HepG2 (cell line): ENCODE measurements around the gene COPS4. TPM values are rescaled to one million over a fixed set of nuclear protein-coding genes. Genes with fewer than 3 reads are reported as not detected.

Experiments used
- BRCA1 ChIP-seq: sonication (generic); formaldehyde crosslinking; IDR thresholded peaks from 2 replicates; pipeline ENCODE4 v1.4.0; 2020; ENCODE audit warnings: missing genetic modification reagents
- ELF1 ChIP-seq: sonication (generic); formaldehyde crosslinking; IDR thresholded peaks from 2 replicates; pipeline ENCODE4 v1.4.0; 2020; ENCODE audit warnings: missing genetic modification reagents
- HMGA1 ChIP-seq: sonication (generic); formaldehyde crosslinking; conservative IDR thresholded peaks from 2 replicates; pipeline ENCODE4 v1.4.0; 2020; ENCODE audit warnings: missing genetic modification reagents
- JUND ChIP-seq: sonication (generic); formaldehyde crosslinking; IDR thresholded peaks from 2 replicates; pipeline ENCODE4 v1.8.0; 2022; ENCODE audit warnings: mild to moderate bottlenecking, missing genetic modification reagents
- NR3C1 ChIP-seq: sonication (generic); formaldehyde crosslinking; IDR thresholded peaks from 2 replicates; pipeline ENCODE4 v1.4.0; 2020; ENCODE audit warnings: missing genetic modification reagents
- ZBTB38 ChIP-seq: sonication (generic); formaldehyde crosslinking; IDR thresholded peaks from 2 replicates; pipeline ENCODE4 v1.5.1; 2020; ENCODE audit warnings: mild to moderate bottlenecking, missing genetic modification reagents
- ZFP36 ChIP-seq: fragments of 150-350 bp; IDR thresholded peaks from 2 replicates; pipeline ENCODE4 v1.6.1; 2018; ENCODE audit warnings: borderline replicate concordance, low read length, low read depth; ENCODE audit not compliant: partially characterized antibody
- ZNF121 ChIP-seq: sonication (generic); formaldehyde crosslinking; IDR thresholded peaks from 2 replicates; pipeline ENCODE4 v1.5.0; 2020; ENCODE audit warnings: mild to moderate bottlenecking, missing genetic modification reagents
- ZNF256 ChIP-seq: sonication (generic); formaldehyde crosslinking; conservative IDR thresholded peaks from 2 replicates; pipeline ENCODE4 v1.4.0; 2020; ENCODE audit warnings: missing genetic modification reagents
- ZNF552 ChIP-seq: sonication (generic); formaldehyde crosslinking; IDR thresholded peaks from 2 replicates; pipeline ENCODE4 v1.9.0; 2022; ENCODE audit warnings: missing genetic modification reagents, mild to moderate bottlenecking, borderline replicate concordance
- polyA plus RNA-seq, 8 experiments: library from polyadenylated mRNA; depleted of rRNA in 3 of 8; stranded (reverse) in 7 of 8; unstranded in 1 of 8; fragments of >200 nt; fragmentation: Illumina TruSeq in 4 of 8; extraction: Trizol in 4 of 8; gene quantifications; 2 replicates each; pipeline versions ENCODE4 v1.2.1 to v1.2.3, GENCODE V29; 2011 to 2016; ENCODE audit warnings: low read depth in 4 of 8, missing spikeins in 1 of 8, mixed read lengths in 1 of 8; ENCODE audit not compliant: insufficient read depth in 1 of 8
- total RNA-seq, 5 experiments: library from RNA; depleted of rRNA; stranded (reverse); fragments of >200 nt; fragmentation: Illumina TruSeq; extraction: Trizol; gene quantifications; 2 replicates each; pipeline ENCODE4 v1.2.3, GENCODE V29; 2016; ENCODE audit warnings: low read depth in 1 of 5
- TF ChIP-seq, protein P1 (sequence below): fragments of 450-650 bp; IDR thresholded peaks from 2 replicates; pipeline ENCODE4 v1.6.1; 2017
- TF ChIP-seq, protein P2 (sequence below): sonication (generic); formaldehyde crosslinking; IDR thresholded peaks from 2 replicates; pipeline ENCODE4 v1.8.0; 2022; ENCODE audit warnings: mild to moderate bottlenecking, missing genetic modification reagents; ENCODE audit not compliant: insufficient replicate concordance
- TF ChIP-seq, protein P3 (sequence below): sonication (generic); formaldehyde crosslinking; conservative IDR thresholded peaks from 2 replicates; pipeline ENCODE4 v1.8.1; 2023; ENCODE audit warnings: missing genetic modification reagents
- TF ChIP-seq, protein P4 (sequence below): sonication (generic); formaldehyde crosslinking; IDR thresholded peaks from 2 replicates; pipeline ENCODE4 v1.4.0; 2020; ENCODE audit warnings: missing genetic modification reagents
- TF ChIP-seq, protein P5 (sequence below): sonication (generic); formaldehyde crosslinking; IDR thresholded peaks from 2 replicates; pipeline ENCODE4 v1.5.1; 2020; ENCODE audit warnings: mild to moderate bottlenecking, missing genetic modification reagents, moderate library complexity
- TF ChIP-seq, protein P6 (sequence below): sonication (generic); formaldehyde crosslinking; IDR thresholded peaks from 2 replicates; pipeline ENCODE4 v1.5.0; 2020; ENCODE audit warnings: missing genetic modification reagents

The COPS4 gene
- total and polyA plus RNA-seq, 2 of the 13 experiments (the other 11 are each of a cell fraction or from before 2014, with no cell fraction given), result 28.8 to 52.5 TPM

DNA sequence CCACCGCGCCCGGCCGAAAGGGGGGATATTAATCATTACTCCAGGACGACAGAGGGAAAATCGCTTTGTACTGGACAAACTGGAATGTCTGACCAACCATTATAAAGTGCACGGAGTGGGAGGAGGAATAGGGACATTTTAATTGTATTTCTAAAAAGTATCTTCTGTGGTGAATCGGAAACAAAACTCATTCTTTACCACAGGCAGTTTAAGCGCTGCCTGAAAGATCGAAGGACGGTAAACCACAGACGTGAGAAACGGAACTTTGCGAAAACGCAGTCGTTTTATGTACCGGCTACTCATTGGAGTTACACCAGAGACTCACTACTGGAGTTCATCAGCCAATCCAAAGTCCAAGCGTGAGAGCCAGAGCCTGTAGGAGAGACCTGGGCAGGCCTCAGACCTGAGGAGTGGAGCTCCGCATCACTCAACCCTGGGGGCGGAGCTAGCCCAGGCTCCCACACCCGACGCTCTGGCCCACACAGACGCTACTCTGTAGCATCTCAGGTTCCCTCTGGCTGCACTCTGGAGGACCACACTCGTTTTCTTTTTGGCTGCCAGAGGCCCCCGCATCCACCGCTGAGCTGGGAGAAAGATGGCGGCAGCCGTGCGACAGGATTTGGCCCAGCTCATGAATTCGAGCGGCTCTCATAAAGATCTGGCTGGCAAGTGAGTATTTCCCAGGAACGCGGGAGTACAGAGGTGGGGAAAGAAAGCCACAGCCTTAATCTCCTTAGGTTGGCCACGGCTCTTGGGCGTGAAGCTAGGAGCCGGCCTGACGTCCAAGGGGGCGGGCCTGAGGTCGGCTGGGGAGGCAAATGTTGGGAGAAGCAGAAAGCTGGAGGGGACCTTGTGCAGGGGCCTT lies at the start of gene COPS4 (continued):
- TF ChIP-seq ZFP36, result no peak
- no peak for TF ChIP-seq NR3C1
- no peak for TF ChIP-seq HMGA1
- TF ChIP-seq, protein P1, sequence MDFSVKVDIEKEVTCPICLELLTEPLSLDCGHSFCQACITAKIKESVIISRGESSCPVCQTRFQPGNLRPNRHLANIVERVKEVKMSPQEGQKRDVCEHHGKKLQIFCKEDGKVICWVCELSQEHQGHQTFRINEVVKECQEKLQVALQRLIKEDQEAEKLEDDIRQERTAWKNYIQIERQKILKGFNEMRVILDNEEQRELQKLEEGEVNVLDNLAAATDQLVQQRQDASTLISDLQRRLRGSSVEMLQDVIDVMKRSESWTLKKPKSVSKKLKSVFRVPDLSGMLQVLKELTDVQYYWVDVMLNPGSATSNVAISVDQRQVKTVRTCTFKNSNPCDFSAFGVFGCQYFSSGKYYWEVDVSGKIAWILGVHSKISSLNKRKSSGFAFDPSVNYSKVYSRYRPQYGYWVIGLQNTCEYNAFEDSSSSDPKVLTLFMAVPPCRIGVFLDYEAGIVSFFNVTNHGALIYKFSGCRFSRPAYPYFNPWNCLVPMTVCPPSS, result no peak
- TF ChIP-seq, protein P2, sequence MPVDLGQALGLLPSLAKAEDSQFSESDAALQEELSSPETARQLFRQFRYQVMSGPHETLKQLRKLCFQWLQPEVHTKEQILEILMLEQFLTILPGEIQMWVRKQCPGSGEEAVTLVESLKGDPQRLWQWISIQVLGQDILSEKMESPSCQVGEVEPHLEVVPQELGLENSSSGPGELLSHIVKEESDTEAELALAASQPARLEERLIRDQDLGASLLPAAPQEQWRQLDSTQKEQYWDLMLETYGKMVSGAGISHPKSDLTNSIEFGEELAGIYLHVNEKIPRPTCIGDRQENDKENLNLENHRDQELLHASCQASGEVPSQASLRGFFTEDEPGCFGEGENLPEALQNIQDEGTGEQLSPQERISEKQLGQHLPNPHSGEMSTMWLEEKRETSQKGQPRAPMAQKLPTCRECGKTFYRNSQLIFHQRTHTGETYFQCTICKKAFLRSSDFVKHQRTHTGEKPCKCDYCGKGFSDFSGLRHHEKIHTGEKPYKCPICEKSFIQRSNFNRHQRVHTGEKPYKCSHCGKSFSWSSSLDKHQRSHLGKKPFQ (CRISPR knock-in tag), result peak; percentile 52
- TF ChIP-seq ZNF256, result no peak
- peak; percentile 82; the same call in 1 of the 2 replicates for TF ChIP-seq BRCA1 (CRISPR knock-in tag)
- TF ChIP-seq ZNF121 (CRISPR knock-in tag), result 0 out of 2 replicates have a peak, but pooled peaks have one; percentile 32
- TF ChIP-seq, protein P3, sequence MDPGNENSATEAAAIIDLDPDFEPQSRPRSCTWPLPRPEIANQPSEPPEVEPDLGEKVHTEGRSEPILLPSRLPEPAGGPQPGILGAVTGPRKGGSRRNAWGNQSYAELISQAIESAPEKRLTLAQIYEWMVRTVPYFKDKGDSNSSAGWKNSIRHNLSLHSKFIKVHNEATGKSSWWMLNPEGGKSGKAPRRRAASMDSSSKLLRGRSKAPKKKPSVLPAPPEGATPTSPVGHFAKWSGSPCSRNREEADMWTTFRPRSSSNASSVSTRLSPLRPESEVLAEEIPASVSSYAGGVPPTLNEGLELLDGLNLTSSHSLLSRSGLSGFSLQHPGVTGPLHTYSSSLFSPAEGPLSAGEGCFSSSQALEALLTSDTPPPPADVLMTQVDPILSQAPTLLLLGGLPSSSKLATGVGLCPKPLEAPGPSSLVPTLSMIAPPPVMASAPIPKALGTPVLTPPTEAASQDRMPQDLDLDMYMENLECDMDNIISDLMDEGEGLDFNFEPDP (CRISPR knock-in tag), result no peak
- peak; percentile 80 for TF ChIP-seq ELF1
- peak; percentile 57; the same call in 1 of the 2 replicates for TF ChIP-seq ZBTB38 (CRISPR knock-in tag)
- TF ChIP-seq, protein P4, sequence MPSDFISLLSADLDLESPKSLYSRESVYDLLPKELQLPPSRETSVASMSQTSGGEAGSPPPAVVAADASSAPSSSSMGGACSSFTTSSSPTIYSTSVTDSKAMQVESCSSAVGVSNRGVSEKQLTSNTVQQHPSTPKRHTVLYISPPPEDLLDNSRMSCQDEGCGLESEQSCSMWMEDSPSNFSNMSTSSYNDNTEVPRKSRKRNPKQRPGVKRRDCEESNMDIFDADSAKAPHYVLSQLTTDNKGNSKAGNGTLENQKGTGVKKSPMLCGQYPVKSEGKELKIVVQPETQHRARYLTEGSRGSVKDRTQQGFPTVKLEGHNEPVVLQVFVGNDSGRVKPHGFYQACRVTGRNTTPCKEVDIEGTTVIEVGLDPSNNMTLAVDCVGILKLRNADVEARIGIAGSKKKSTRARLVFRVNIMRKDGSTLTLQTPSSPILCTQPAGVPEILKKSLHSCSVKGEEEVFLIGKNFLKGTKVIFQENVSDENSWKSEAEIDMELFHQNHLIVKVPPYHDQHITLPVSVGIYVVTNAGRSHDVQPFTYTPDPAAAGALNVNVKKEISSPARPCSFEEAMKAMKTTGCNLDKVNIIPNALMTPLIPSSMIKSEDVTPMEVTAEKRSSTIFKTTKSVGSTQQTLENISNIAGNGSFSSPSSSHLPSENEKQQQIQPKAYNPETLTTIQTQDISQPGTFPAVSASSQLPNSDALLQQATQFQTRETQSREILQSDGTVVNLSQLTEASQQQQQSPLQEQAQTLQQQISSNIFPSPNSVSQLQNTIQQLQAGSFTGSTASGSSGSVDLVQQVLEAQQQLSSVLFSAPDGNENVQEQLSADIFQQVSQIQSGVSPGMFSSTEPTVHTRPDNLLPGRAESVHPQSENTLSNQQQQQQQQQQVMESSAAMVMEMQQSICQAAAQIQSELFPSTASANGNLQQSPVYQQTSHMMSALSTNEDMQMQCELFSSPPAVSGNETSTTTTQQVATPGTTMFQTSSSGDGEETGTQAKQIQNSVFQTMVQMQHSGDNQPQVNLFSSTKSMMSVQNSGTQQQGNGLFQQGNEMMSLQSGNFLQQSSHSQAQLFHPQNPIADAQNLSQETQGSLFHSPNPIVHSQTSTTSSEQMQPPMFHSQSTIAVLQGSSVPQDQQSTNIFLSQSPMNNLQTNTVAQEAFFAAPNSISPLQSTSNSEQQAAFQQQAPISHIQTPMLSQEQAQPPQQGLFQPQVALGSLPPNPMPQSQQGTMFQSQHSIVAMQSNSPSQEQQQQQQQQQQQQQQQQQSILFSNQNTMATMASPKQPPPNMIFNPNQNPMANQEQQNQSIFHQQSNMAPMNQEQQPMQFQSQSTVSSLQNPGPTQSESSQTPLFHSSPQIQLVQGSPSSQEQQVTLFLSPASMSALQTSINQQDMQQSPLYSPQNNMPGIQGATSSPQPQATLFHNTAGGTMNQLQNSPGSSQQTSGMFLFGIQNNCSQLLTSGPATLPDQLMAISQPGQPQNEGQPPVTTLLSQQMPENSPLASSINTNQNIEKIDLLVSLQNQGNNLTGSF (CRISPR knock-in tag), result no peak
- TF ChIP-seq ZNF552, result no peak
- no peak; the same call in 1 of the 2 replicates for TF ChIP-seq JUND (CRISPR knock-in tag)
- TF ChIP-seq, protein P5, sequence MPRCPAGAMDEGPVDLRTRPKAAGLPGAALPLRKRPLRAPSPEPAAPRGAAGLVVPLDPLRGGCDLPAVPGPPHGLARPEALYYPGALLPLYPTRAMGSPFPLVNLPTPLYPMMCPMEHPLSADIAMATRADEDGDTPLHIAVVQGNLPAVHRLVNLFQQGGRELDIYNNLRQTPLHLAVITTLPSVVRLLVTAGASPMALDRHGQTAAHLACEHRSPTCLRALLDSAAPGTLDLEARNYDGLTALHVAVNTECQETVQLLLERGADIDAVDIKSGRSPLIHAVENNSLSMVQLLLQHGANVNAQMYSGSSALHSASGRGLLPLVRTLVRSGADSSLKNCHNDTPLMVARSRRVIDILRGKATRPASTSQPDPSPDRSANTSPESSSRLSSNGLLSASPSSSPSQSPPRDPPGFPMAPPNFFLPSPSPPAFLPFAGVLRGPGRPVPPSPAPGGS (CRISPR knock-in tag), result peak; percentile 82; the same call in 1 of the 2 replicates
- TF ChIP-seq, protein P6, sequence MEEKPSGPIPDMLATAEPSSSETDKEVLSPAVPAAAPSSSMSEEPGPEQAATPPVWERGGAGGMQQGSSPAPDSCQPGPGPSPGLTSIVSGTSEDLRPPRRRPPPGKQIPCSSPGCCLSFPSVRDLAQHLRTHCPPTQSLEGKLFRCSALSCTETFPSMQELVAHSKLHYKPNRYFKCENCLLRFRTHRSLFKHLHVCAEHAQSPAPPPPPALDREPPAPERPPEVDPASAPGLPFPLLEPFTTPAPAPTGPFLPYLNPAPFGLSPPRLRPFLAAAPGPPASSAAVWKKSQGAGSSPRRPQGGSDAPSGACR, result 0 out of 2 replicates have a peak, but pooled peaks have one; percentile 5
